ENCODE measurements around the gene COG3. TPM values are rescaled to one million over a fixed set of nuclear protein-coding genes. Genes with fewer than 3 reads are reported as not detected.

Gene COG3
- total and polyA plus RNA-seq, 4 donors = 14.7 to 66.7 (median 22.4) TPM

DNA sequence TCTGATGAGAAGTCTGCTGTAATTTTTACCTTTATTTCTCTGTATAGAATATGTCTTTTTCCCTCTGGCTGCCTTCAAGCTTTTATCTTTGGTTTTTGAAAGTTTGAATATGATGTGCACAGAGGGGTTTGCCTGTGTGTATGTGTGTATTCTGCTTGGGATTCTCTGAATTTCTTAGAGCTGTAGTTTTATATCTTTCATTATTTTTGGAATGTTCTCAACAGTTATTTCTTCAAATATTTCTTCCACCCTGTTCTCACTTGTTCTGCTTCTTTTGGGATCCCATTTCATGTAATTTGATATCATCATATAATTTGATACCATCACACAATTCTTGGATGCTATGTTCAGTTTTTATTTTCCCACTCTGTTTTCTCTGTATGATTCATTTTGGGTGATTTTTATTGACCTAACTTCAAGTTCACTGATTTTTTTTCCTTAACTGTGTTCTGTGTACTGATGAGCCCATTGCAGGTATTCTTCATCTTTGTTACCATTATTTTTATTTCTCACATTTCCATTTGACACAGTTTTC is 7.5 kb downstream of the COG3 start:
- ATAC-seq (ENCODE audit: insufficient read depth, low FRiP score) = no peak
- no peak for TF ChIP-seq CTCF (IDR thresholded peaks at IDR 0.05; ENCODE audit: control extremely low read depth, extremely low read depth)
- H3K4me1 ChIP-seq (ENCODE audit: control insufficient read depth in 5 of 5, insufficient read depth in 5 of 5, low read length in 5 of 5) = peaks cover 0 to 4% (median 2%) of the 10 kb centered on the region in 5 donors

DNA sequence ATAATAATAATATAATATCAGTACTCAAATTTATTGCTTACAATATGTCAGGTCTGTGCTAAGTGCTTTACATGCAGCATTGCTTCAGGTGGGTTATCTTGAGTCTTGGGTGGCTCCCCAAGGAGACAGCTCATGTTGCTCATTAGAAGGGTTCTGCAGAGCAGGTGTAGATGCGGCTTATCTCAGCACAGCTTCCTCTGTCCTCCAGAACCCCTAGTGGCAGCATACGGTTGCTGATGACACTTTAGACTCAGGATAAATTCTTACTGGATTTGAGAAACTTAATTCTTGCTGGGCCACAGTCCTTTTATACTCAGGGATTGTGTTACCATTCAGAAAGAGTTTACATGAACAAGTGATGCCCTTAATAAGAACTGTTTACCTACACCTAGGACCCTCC is 8.9 kb downstream of the COG3 start:
- 67 to 74% methylated on average over 2 of the region's 2 CpGs for WGBS, 2 donors
- no peak for TF ChIP-seq CTCF (IDR thresholded peaks at IDR 0.05; ENCODE audit: control extremely low read depth, extremely low read depth)

More for the DNA sequence above, 7.5 kb downstream of the COG3 start:
- Histone ChIP-seq H3K4me3 (no peak overlapping the region), H3K9ac (ENCODE audit: insufficient read depth in 1 of 2, low read length in 2 of 2) (no peak overlapping the region), H3K36me3 (ENCODE audit: control insufficient read depth in 4 of 4, insufficient read depth in 4 of 4, low read length in 4 of 4) (peaks cover 0 to 8% (median 4%) of the 10 kb centered on the region in 4 donors), H3K27me3 (ENCODE audit: control insufficient read depth in 3 of 3, insufficient read depth in 3 of 3, low read length in 2 of 3) (no peaks in the 10 kb centered on the region), H3K27ac (ENCODE audit: low read depth in 1 of 2, low read length in 1 of 2) (no peak overlapping the region), H3K9me3 (ENCODE audit: control insufficient read depth in 4 of 4, insufficient read depth in 3 of 4, low read length in 3 of 4) (no peaks in the 10 kb centered on the region)
- DNase-seq = no peak

GRCh38 chr13:45474584-45475454 is 10.1 kb downstream of the COG3 start:
- no peak for TF ChIP-seq CTCF (IDR thresholded peaks at IDR 0.05; ENCODE audit: control extremely low read depth, extremely low read depth)
- Histone ChIP-seq H3K36me3 (ENCODE audit: control insufficient read depth in 4 of 4, insufficient read depth in 4 of 4, low read length in 4 of 4) (peaks cover 0 to 12% (median 5%) of the 10 kb centered on the region in 4 donors), H3K27me3 (ENCODE audit: control insufficient read depth in 3 of 3, insufficient read depth in 3 of 3, low read length in 2 of 3) (no peaks in the 10 kb centered on the region), H3K4me1 (ENCODE audit: control insufficient read depth in 5 of 5, insufficient read depth in 5 of 5, low read length in 5 of 5) (peaks cover 0 to 4% (median 0%) of the 10 kb centered on the region in 5 donors), H3K4me3 (no peak overlapping the region), H3K27ac (ENCODE audit: low read depth in 1 of 2, low read length in 1 of 2) (no peak overlapping the region), H3K9me3 (ENCODE audit: control insufficient read depth in 4 of 4, insufficient read depth in 3 of 4, low read length in 3 of 4) (no peaks in the 10 kb centered on the region), H3K9ac (ENCODE audit: insufficient read depth in 1 of 2, low read length in 2 of 2) (no peak overlapping the region)
- DNase-seq (no peak), ATAC-seq (ENCODE audit: insufficient read depth, low FRiP score) (no peak)
- WGBS, 2 donors = 92 to 93% methylated on average over 3 of the region's 3 CpGs

More for the DNA sequence above, 8.9 kb downstream of the COG3 start:
- peaks cover 0 to 4% (median 0%) of the 10 kb centered on the region in 5 donors for H3K4me1 ChIP-seq (ENCODE audit: control insufficient read depth in 5 of 5, insufficient read depth in 5 of 5, low read length in 5 of 5)
- H3K4me3 ChIP-seq = no peak overlapping the region
- no peaks in the 10 kb centered on the region for H3K27me3 ChIP-seq (ENCODE audit: control insufficient read depth in 3 of 3, insufficient read depth in 3 of 3, low read length in 2 of 3)
- H3K9me3 ChIP-seq (ENCODE audit: control insufficient read depth in 4 of 4, insufficient read depth in 3 of 4, low read length in 3 of 4) = no peaks in the 10 kb centered on the region
- H3K36me3 ChIP-seq (ENCODE audit: control insufficient read depth in 4 of 4, insufficient read depth in 4 of 4, low read length in 4 of 4) = peaks cover 0 to 9% (median 4%) of the 10 kb centered on the region in 4 donors
- ATAC-seq (ENCODE audit: insufficient read depth, low FRiP score) (no peak), DNase-seq (no peak)
- H3K27ac ChIP-seq (ENCODE audit: low read depth in 1 of 2, low read length in 1 of 2) = no peak overlapping the region
- no peak overlapping the region for H3K9ac ChIP-seq (ENCODE audit: insufficient read depth in 1 of 2, low read length in 2 of 2)

Measured in lung (tissue), 12 donors.